ENCODE results near the gene TXNRD2.

The TXNRD2 gene

GRCh38 chr22:19988331-19988808 is 46.8 kb upstream of the TXNRD2 start:
- TF ChIP-seq CTCF (IDR thresholded peaks at IDR 0.05; ENCODE audit: borderline replicate concordance, insufficient read depth, low read depth, low read length), result no peak
- no peak overlapping the region for H3K4me3 ChIP-seq (ENCODE audit: low read depth, low read length)

GRCh38 chr22:19987394-19988306 is 46.0 kb upstream of the TXNRD2 start:
- TF ChIP-seq CTCF (IDR thresholded peaks at IDR 0.05; ENCODE audit: borderline replicate concordance, insufficient read depth, low read depth, low read length), result no peak
- no peak overlapping the region for H3K4me3 ChIP-seq (ENCODE audit: low read depth, low read length)

GRCh38 chr22:19986410-19987341 is 45.1 kb upstream of the TXNRD2 start:
- H3K4me3 ChIP-seq (ENCODE audit: low read depth, low read length), result peak overlapping the region; percentile 55
- TF ChIP-seq CTCF (IDR thresholded peaks at IDR 0.05; ENCODE audit: borderline replicate concordance, insufficient read depth, low read depth, low read length), result no peak

- no peak overlapping the region for H3K4me3 ChIP-seq (ENCODE audit: low read depth, low read length)
- no peak for TF ChIP-seq CTCF (IDR thresholded peaks at IDR 0.05; ENCODE audit: borderline replicate concordance, insufficient read depth, low read depth, low read length)
These were observed 44.4 kb upstream of the TXNRD2 start for GRCh38 chr22:19986011-19986409.

- no peak for TF ChIP-seq CTCF (IDR thresholded peaks at IDR 0.05; ENCODE audit: borderline replicate concordance, insufficient read depth, low read depth, low read length)
- H3K4me3 ChIP-seq (ENCODE audit: low read depth, low read length), result no peak overlapping the region
These were observed 43.5 kb upstream of the TXNRD2 start for GRCh38 chr22:19984851-19985811.

- H3K4me3 ChIP-seq (ENCODE audit: low read depth, low read length), result no peak overlapping the region
- TF ChIP-seq CTCF (IDR thresholded peaks at IDR 0.05; ENCODE audit: borderline replicate concordance, insufficient read depth, low read depth, low read length), result no peak
These were observed 42.7 kb upstream of the TXNRD2 start for GRCh38 chr22:19984201-19984753.
